ENCODE results near the gene COTL1. TPM values are rescaled to one million over a fixed set of nuclear protein-coding genes. Genes with fewer than 3 reads are reported as not detected.

COTL1 gene
- total and polyA plus RNA-seq, 2 of the 13 experiments (the other 11 are each of a cell fraction or from before 2014, with no cell fraction given), result 8.7 to 16.9 TPM

DNA sequence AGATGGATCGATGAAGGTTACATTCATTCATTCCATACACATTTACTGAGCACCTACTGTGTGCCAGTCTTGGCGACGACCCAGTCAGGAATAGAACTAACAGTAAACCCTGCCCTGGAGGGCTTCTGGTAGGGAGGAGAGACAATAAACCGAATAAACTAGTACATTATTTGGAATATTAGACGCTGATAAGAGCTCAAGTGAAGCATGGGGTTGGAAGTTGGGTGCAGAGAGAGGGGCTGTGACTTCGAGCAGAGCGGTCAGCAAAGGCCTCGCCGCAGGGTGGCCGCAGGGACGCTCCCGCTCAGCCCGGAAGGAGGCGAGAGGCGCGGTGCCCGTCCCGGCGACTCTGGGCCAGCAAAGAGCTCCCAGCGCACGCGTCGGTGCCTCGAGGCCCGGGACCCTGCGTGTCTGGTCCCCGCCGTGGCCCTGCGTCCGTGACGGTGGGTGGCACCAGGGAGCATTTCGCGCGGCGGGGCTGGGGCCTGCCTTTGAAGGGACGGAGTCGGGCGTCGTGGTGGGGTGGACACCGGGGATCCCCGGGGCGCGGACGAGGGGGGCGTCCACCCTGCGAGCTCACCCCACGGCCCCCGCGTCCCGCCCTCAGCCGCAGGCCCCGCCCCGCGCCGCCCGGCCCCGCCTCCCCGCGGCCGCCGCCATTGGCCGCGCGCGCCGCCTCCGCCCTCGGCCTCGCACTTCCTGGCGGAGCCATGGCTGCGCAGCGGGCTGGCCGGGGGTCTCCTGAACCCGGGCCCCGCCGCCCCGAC lies 30.1 kb upstream of the COTL1 start, which contains the start of gene KLHL36 (continued):
- TF ChIP-seq, protein P1, sequence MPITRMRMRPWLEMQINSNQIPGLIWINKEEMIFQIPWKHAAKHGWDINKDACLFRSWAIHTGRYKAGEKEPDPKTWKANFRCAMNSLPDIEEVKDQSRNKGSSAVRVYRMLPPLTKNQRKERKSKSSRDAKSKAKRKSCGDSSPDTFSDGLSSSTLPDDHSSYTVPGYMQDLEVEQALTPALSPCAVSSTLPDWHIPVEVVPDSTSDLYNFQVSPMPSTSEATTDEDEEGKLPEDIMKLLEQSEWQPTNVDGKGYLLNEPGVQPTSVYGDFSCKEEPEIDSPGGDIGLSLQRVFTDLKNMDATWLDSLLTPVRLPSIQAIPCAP (CRISPR knock-in tag; IDR thresholded peaks at IDR 0.05; ENCODE audit: low read depth), result 0 out of 2 replicates have a peak, but pooled peaks have one; percentile 88
- TF ChIP-seq KAT8 (CRISPR knock-in tag; IDR thresholded peaks at IDR 0.05) (peak; percentile 50), ZNF75D (CRISPR knock-in tag; IDR thresholded peaks at IDR 0.05; ENCODE audit: borderline replicate concordance) (no peak), ATM (IDR thresholded peaks at IDR 0.05; ENCODE audit: borderline replicate concordance) (no peak), IRF2 (CRISPR knock-in tag; IDR thresholded peaks at IDR 0.05) (no peak), SIX1 (CRISPR knock-in tag; IDR thresholded peaks at IDR 0.05; ENCODE audit: borderline replicate concordance) (no peak), SOX5 (CRISPR knock-in tag; IDR thresholded peaks at IDR 0.05; ENCODE audit: borderline replicate concordance) (no peak), NFATC3 (CRISPR knock-in tag; IDR thresholded peaks at IDR 0.05) (no peak), NCOA5 (CRISPR knock-in tag; IDR thresholded peaks at IDR 0.05) (no peak), TOPORS (CRISPR knock-in tag; IDR thresholded peaks at IDR 0.05) (no peak), JDP2 (CRISPR knock-in tag; IDR thresholded peaks at IDR 0.05; ENCODE audit: borderline replicate concordance) (no peak), PAWR (CRISPR knock-in tag; IDR thresholded peaks at IDR 0.05; ENCODE audit: borderline replicate concordance) (0 out of 2 replicates have a peak, but pooled peaks have one; percentile 32), HHEX (CRISPR knock-in tag; IDR thresholded peaks at IDR 0.05) (no peak), ZNF251 (CRISPR knock-in tag; IDR thresholded peaks at IDR 0.05) (peak; percentile 89; the same call in 1 of the 2 replicates), ZNF678 (CRISPR knock-in tag; IDR thresholded peaks at IDR 0.05) (peak; percentile 87; the same call in 1 of the 2 replicates), CCDC6 (CRISPR knock-in tag; IDR thresholded peaks at IDR 0.05) (peak; percentile 77)
- TF ChIP-seq, protein P2, sequence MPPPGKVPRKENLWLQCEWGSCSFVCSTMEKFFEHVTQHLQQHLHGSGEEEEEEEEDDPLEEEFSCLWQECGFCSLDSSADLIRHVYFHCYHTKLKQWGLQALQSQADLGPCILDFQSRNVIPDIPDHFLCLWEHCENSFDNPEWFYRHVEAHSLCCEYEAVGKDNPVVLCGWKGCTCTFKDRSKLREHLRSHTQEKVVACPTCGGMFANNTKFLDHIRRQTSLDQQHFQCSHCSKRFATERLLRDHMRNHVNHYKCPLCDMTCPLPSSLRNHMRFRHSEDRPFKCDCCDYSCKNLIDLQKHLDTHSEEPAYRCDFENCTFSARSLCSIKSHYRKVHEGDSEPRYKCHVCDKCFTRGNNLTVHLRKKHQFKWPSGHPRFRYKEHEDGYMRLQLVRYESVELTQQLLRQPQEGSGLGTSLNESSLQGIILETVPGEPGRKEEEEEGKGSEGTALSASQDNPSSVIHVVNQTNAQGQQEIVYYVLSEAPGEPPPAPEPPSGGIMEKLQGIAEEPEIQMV (CRISPR knock-in tag; IDR thresholded peaks at IDR 0.05; ENCODE audit: low read depth), result 0 out of 2 replicates have a peak, but pooled peaks have one; percentile 35
- TF ChIP-seq, protein P3, sequence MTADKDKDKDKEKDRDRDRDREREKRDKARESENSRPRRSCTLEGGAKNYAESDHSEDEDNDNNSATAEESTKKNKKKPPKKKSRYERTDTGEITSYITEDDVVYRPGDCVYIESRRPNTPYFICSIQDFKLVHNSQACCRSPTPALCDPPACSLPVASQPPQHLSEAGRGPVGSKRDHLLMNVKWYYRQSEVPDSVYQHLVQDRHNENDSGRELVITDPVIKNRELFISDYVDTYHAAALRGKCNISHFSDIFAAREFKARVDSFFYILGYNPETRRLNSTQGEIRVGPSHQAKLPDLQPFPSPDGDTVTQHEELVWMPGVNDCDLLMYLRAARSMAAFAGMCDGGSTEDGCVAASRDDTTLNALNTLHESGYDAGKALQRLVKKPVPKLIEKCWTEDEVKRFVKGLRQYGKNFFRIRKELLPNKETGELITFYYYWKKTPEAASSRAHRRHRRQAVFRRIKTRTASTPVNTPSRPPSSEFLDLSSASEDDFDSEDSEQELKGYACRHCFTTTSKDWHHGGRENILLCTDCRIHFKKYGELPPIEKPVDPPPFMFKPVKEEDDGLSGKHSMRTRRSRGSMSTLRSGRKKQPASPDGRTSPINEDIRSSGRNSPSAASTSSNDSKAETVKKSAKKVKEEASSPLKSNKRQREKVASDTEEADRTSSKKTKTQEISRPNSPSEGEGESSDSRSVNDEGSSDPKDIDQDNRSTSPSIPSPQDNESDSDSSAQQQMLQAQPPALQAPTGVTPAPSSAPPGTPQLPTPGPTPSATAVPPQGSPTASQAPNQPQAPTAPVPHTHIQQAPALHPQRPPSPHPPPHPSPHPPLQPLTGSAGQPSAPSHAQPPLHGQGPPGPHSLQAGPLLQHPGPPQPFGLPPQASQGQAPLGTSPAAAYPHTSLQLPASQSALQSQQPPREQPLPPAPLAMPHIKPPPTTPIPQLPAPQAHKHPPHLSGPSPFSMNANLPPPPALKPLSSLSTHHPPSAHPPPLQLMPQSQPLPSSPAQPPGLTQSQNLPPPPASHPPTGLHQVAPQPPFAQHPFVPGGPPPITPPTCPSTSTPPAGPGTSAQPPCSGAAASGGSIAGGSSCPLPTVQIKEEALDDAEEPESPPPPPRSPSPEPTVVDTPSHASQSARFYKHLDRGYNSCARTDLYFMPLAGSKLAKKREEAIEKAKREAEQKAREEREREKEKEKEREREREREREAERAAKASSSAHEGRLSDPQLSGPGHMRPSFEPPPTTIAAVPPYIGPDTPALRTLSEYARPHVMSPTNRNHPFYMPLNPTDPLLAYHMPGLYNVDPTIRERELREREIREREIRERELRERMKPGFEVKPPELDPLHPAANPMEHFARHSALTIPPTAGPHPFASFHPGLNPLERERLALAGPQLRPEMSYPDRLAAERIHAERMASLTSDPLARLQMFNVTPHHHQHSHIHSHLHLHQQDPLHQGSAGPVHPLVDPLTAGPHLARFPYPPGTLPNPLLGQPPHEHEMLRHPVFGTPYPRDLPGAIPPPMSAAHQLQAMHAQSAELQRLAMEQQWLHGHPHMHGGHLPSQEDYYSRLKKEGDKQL (CRISPR knock-in tag; IDR thresholded peaks at IDR 0.05; ENCODE audit: low read depth), result no peak
- TF ChIP-seq, protein P4, sequence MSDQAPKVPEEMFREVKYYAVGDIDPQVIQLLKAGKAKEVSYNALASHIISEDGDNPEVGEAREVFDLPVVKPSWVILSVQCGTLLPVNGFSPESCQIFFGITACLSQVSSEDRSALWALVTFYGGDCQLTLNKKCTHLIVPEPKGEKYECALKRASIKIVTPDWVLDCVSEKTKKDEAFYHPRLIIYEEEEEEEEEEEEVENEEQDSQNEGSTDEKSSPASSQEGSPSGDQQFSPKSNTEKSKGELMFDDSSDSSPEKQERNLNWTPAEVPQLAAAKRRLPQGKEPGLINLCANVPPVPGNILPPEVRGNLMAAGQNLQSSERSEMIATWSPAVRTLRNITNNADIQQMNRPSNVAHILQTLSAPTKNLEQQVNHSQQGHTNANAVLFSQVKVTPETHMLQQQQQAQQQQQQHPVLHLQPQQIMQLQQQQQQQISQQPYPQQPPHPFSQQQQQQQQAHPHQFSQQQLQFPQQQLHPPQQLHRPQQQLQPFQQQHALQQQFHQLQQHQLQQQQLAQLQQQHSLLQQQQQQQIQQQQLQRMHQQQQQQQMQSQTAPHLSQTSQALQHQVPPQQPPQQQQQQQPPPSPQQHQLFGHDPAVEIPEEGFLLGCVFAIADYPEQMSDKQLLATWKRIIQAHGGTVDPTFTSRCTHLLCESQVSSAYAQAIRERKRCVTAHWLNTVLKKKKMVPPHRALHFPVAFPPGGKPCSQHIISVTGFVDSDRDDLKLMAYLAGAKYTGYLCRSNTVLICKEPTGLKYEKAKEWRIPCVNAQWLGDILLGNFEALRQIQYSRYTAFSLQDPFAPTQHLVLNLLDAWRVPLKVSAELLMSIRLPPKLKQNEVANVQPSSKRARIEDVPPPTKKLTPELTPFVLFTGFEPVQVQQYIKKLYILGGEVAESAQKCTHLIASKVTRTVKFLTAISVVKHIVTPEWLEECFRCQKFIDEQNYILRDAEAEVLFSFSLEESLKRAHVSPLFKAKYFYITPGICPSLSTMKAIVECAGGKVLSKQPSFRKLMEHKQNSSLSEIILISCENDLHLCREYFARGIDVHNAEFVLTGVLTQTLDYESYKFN (CRISPR knock-in tag; conservative IDR thresholded peaks at IDR 0.05), result no peak
